ENCODE data around the gene WNT2B.

DNA sequence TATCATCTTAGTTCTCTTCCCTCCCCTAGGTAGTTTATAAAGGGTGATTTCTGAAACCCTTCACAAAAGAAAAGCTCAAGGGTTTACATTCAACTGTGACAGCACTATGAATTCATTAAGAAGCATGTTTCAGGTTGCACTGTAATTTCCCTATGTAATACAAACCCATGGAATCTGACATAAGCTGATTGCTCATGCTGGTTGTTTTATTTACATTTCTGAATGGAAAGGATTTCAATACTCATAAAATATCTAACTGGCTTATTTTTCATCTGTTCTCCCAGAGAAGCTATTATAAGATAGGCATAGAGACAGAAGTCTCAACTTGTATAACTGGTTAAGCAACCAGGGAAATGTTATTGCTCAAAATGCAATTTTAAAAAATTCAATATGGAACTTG, 20.5 kb downstream of the WNT2B start:
- TF ChIP-seq CTCF (IDR thresholded peaks at IDR 0.05) = no peak
- no peak for TF ChIP-seq POLR2AphosphoS5 (IDR thresholded peaks at IDR 0.05; ENCODE audit: low read depth, low read length)

Data from Panc1 (cell line).